Thyroid gland (tissue), 4 donors: ENCODE measurements around the gene ATXN7L1. TPM values are rescaled to one million over a fixed set of nuclear protein-coding genes. Genes with fewer than 3 reads are reported as not detected.

Experiments used
- DNase-seq, 2 donors: peaks; one replicate each; pipeline ENCODE4 v3.0.0-alpha.2; 2019
- H3K27ac ChIP-seq, 3 donors: fragments of 200-600 bp; sonication (generic); 1 replicate in 2 of 3; 2 replicates in 1 of 3; pipeline ENCODE4 v1.5.1; 2016 to 2019; ENCODE audit warnings: mild to moderate bottlenecking in 1 of 3, moderate library complexity in 1 of 3
- H3K27me3 ChIP-seq: fragments of 200-600 bp; sonication (generic); one replicate; pipeline ENCODE4 v1.5.1; 2019
- H3K36me3 ChIP-seq, 2 donors: fragments of 200-600 bp; sonication (generic); one replicate each; pipeline ENCODE4 v1.5.1; 2016 to 2019
- H3K4me1 ChIP-seq, 2 donors: fragments of 200-600 bp; sonication (generic); one replicate each; pipeline ENCODE4 v1.5.1; 2017 to 2019
- H3K4me3 ChIP-seq, 3 donors: fragments of 200-600 bp; sonication (generic); replicated peaks in 1 of 3; 1 replicate in 2 of 3; 2 replicates in 1 of 3; pipeline ENCODE4 v1.5.1; 2016; ENCODE audit warnings: mild to moderate bottlenecking in 1 of 3
- H3K9me3 ChIP-seq: fragments of 200-600 bp; sonication (generic); one replicate; pipeline ENCODE4 v1.5.1; 2017
- CTCF ChIP-seq, 6 experiments: fragments of 200-600 bp in 3 of 6; fragments of 450-650 bp in 3 of 6; sonication (generic) in 3 of 6; IDR thresholded peaks; one replicate each; pipeline ENCODE4 v1.5.1; 2016 to 2019; ENCODE audit warnings: antibody characterized with exemption in 6 of 6, mild to moderate bottlenecking in 2 of 6, inconsistent platforms in 1 of 6, moderate library complexity in 1 of 6
- POLR2A ChIP-seq, 2 donors: fragments of 450-650 bp; IDR thresholded peaks; one replicate each; pipeline ENCODE4 v1.6.1; 2017; ENCODE audit warnings: antibody characterized with exemption in 2 of 2, mild to moderate bottlenecking in 2 of 2, moderate library complexity in 1 of 2
- WGBS, 2 donors: methylation state at CpG; one replicate each; pipeline ENCODE4 v1.1.5; 2017; 5-methylcytosine and 5-hydroxymethylcytosine counted together
- intact Hi-C: fragments of 100-400 bp; cut with DNase I; formaldehyde crosslinking; loops from one replicate; pipeline ENCODE4 v1.15.1; 2023
- total RNA-seq, 4 donors: library from RNA; depleted of rRNA; stranded (reverse); fragments of >200 nt; gene quantifications; one replicate each; pipeline ENCODE4 v1.2.3, GENCODE V29; 2016

The ATXN7L1 gene
- total RNA-seq, 4 donors from 2014 or later: 21.8 to 24.4 (median 22.8) TPM

- intact Hi-C loops: no loop called here
- WGBS, 2 donors: 56 to 67% methylated on average over 5 of the region's 5 CpGs
- Histone ChIP-seq H3K4me1 (peaks cover under 1 to 4% of the 10 kb centered on the region in 2 donors), H3K4me3 (no peak overlapping the region), H3K9me3 (no peaks in the 10 kb centered on the region), H3K27ac (no peak overlapping the region), H3K27me3 (no peaks in the 10 kb centered on the region), H3K36me3 (no peaks in the 10 kb centered on the region)
- TF ChIP-seq POLR2A (IDR thresholded peaks at IDR 0.05): no peak
- no peak for TF ChIP-seq CTCF (IDR thresholded peaks at IDR 0.05)
- DNase-seq: no peak
These were observed 15.2 kb downstream of the ATXN7L1 start for GRCh38 chr7:105861224-105861623.

GRCh38 chr7:105860793-105861192 is 15.6 kb downstream of the ATXN7L1 start:
- WGBS, 2 donors: 92 to 97% methylated on average over 8 of the region's 8 CpGs
- H3K4me3 ChIP-seq: no peak overlapping the region
- no peaks in the 10 kb centered on the region for H3K4me1 ChIP-seq
- H3K9me3 ChIP-seq: no peaks in the 10 kb centered on the region
- DNase-seq: no peak
- H3K36me3 ChIP-seq: no peaks in the 10 kb centered on the region
- TF ChIP-seq POLR2A (IDR thresholded peaks at IDR 0.05) (no peak), CTCF (IDR thresholded peaks at IDR 0.05) (no peak)
- no peaks in the 10 kb centered on the region for H3K27me3 ChIP-seq
- H3K27ac ChIP-seq: no peak overlapping the region
- intact Hi-C loops: no loop called here

- H3K36me3 ChIP-seq: no peaks in the 10 kb centered on the region
- H3K27me3 ChIP-seq: no peaks in the 10 kb centered on the region
- WGBS, 2 donors: 78 to 89% methylated on average over 2 of the region's 2 CpGs
- no peaks in the 10 kb centered on the region for H3K9me3 ChIP-seq
- intact Hi-C loops: no loop called here
- H3K4me1 ChIP-seq: no peaks in the 10 kb centered on the region
- TF ChIP-seq CTCF (IDR thresholded peaks at IDR 0.05): no peak
- TF ChIP-seq POLR2A (IDR thresholded peaks at IDR 0.05): no peak
- H3K4me3 ChIP-seq: no peak overlapping the region
- DNase-seq: no peak
- no peak overlapping the region for H3K27ac ChIP-seq
These were observed 19.1 kb downstream of the ATXN7L1 start for GRCh38 chr7:105857009-105857952.

DNA sequence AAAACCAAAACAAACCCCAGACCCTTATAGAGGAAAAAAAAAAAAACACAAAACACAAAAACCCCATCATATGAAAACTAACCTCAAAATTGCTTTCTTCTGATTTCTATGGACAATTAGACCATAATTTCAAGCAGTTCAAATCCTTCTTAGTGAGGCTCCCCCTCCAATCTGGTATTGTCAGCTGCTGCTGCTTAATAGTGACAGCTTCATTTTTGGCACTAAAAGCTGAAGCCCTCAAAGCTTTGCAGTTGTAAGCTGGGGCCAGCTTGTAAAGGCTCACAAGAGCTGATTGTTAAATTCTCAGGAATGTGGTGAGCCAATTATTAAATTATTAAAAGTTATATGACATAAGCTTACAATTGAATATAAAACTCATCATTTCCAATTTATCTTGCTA is 21.9 kb downstream of the ATXN7L1 start:
- Histone ChIP-seq H3K4me1 (no peaks in the 10 kb centered on the region), H3K27me3 (no peaks in the 10 kb centered on the region), H3K27ac (no peak overlapping the region), H3K9me3 (no peaks in the 10 kb centered on the region), H3K36me3 (no peaks in the 10 kb centered on the region), H3K4me3 (no peak overlapping the region)
- DNase-seq: no peak
- intact Hi-C loops: no loop called here
- TF ChIP-seq POLR2A (IDR thresholded peaks at IDR 0.05) (no peak), CTCF (IDR thresholded peaks at IDR 0.05) (no peak)

- Histone ChIP-seq H3K4me3 (no peak overlapping the region), H3K4me1 (no peaks in the 10 kb centered on the region), H3K27ac (no peak overlapping the region), H3K9me3 (no peaks in the 10 kb centered on the region), H3K27me3 (no peaks in the 10 kb centered on the region), H3K36me3 (no peaks in the 10 kb centered on the region)
- no peak for TF ChIP-seq POLR2A (IDR thresholded peaks at IDR 0.05)
- TF ChIP-seq CTCF (IDR thresholded peaks at IDR 0.05): no peak
- intact Hi-C loops: no loop called here
- 79 to 85% methylated on average over 17 of the region's 17 CpGs for WGBS, 2 donors
- no peak for DNase-seq
These were observed 22.4 kb downstream of the ATXN7L1 start for GRCh38 chr7:105853931-105854419.
